Omental fat pad (tissue), 4 donors: ENCODE measurements around the gene TEX30. TPM values are rescaled to one million over a fixed set of nuclear protein-coding genes. Genes with fewer than 3 reads are reported as not detected.

Experiments used
- ATAC-seq: fragments of 150-250 bp; one replicate; pipeline ENCODE4 v1.9.1; 2016; ENCODE audit warnings: mild to moderate bottlenecking, moderate library complexity; ENCODE audit not compliant: low FRiP score
- DNase-seq: peaks from one replicate; pipeline ENCODE4 v3.0.0-alpha.2; 2019; ENCODE audit warnings: low spot score
- CTCF ChIP-seq, 3 donors: fragments of 450-650 bp; IDR thresholded peaks; one replicate each; pipeline ENCODE4 v1.5.1; 2016 to 2017; ENCODE audit warnings: antibody characterized with exemption in 3 of 3, mild to moderate bottlenecking in 3 of 3, moderate library complexity in 2 of 3
- total RNA-seq, 4 donors: library from RNA; depleted of rRNA; stranded (reverse); fragments of >200 nt; gene quantifications; one replicate each; pipeline ENCODE4 v1.1.0, GENCODE V29; 2016

Gene TEX30
- 10 to 100 TPM in 2 of 4 donors, 1 to 10 TPM in 2; 9.5 to 11.4 (median 10.5) TPM for total RNA-seq

- TF ChIP-seq CTCF (IDR thresholded peaks at IDR 0.05): no peak
- peak; percentile 99 for ATAC-seq
- DNase-seq: peak; percentile 36
These were observed at the start of gene TEX30 for GRCh38 chr13:102773441-102774213. Gene TEX30 (minus strand): TSS chr13:102773786. CDS start chr13:102770026, 3,760 bp downstream.

GRCh38 chr13:102817907-102818306 lies 44.3 kb upstream of the TEX30 start:
- no peak for DNase-seq
- TF ChIP-seq CTCF (IDR thresholded peaks at IDR 0.05): no peak
- ATAC-seq: no peak

- ATAC-seq (no peak), DNase-seq (no peak)
- TF ChIP-seq CTCF (IDR thresholded peaks at IDR 0.05): no peak
These were observed 43.7 kb upstream of the TEX30 start for GRCh38 chr13:102817241-102817640.

GRCh38 chr13:102816708-102817107 lies 43.1 kb upstream of the TEX30 start:
- no peak for TF ChIP-seq CTCF (IDR thresholded peaks at IDR 0.05)
- no peak for ATAC-seq
- DNase-seq: no peak

- no peak for DNase-seq
- TF ChIP-seq CTCF (IDR thresholded peaks at IDR 0.05): no peak
- no peak for ATAC-seq
These were observed 42.2 kb upstream of the TEX30 start for GRCh38 chr13:102815788-102816187.

- TF ChIP-seq CTCF (IDR thresholded peaks at IDR 0.05): no peak
- DNase-seq (no peak), ATAC-seq (no peak)
These were observed 41.2 kb upstream of the TEX30 start for GRCh38 chr13:102814793-102815192.

GRCh38 chr13:102814025-102814607 lies 40.5 kb upstream of the TEX30 start:
- TF ChIP-seq CTCF (IDR thresholded peaks at IDR 0.05): no peak
- ATAC-seq: no peak
- no peak for DNase-seq
